NCI-H1930 (cell line): ENCODE data around the gene USP20.
"Not testable (repeated sequence)": the region's sequence is repeated elsewhere in the genome, so short reads cannot be mapped to it uniquely, and the experiment has no call there.

ENCODE experiments used
- DNase-seq, 2 experiments: peaks; one replicate each; lab custom pipeline; 2025; lab: John Stamatoyannopoulos, UW

Gene USP20

DNA sequence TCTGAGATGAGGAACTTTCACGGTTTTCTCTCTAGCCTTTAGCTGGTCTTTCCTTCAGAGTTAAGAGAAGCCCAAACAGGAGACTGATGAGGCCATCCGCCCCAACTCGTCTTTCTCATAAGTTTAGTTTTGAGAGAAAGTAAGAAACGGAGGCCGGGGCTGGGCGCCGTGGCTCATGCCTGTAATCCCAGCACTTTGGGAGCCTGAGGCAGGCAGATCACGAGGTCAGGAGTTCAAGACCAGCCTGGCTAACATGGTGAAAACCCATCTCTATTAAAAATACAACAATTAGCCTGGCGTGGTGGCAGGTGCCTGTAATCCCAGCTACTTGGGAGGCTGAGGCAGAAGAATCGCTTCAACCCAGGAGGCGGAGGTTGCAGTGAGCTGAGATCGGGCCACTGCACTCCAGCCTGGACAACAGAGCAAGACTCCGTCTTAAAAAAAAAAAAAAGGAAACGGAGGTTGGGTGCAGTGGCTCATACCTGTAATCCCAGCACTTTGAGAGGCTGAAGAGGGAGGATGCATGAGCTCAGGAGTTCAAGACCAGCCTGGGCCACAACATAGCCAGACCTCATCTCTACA lies 55.6 kb downstream of the USP20 start:
- not testable (repeated sequence) for DNase-seq

GRCh38 chr9:129891569-129891968 lies 56.3 kb downstream of the USP20 start:
- DNase-seq = no peak

- DNase-seq = no peak
These were observed 59.0 kb downstream of the USP20 start for GRCh38 chr9:129894120-129894823.

GRCh38 chr9:129895376-129896268 lies 60.4 kb downstream of the USP20 start:
- DNase-seq = no peak

- DNase-seq = no peak
These were observed 62.0 kb downstream of the USP20 start for GRCh38 chr9:129897263-129897662.

DNA sequence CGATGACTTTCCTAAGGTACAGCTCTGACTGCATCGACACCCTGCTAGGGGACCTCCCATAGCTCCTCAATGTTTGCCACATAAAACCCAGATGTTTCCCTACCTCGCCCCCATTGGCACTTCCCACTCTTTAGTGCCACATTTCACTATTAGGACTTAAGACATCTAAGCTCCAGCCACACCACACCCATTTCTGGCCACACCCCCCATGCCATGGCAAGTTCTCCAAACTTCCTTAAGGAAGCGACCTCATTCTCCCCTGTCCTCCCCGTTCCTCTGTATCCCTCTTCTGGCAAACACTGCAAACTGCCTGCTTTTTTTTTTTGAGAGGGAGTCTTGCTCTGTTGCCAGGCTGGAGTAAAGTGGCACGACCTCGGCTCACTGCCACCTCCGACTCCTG lies 62.9 kb downstream of the USP20 start:
- no peak for DNase-seq

- DNase-seq = no peak
These were observed 64.4 kb downstream of the USP20 start for GRCh38 chr9:129899620-129900019.

DNA sequence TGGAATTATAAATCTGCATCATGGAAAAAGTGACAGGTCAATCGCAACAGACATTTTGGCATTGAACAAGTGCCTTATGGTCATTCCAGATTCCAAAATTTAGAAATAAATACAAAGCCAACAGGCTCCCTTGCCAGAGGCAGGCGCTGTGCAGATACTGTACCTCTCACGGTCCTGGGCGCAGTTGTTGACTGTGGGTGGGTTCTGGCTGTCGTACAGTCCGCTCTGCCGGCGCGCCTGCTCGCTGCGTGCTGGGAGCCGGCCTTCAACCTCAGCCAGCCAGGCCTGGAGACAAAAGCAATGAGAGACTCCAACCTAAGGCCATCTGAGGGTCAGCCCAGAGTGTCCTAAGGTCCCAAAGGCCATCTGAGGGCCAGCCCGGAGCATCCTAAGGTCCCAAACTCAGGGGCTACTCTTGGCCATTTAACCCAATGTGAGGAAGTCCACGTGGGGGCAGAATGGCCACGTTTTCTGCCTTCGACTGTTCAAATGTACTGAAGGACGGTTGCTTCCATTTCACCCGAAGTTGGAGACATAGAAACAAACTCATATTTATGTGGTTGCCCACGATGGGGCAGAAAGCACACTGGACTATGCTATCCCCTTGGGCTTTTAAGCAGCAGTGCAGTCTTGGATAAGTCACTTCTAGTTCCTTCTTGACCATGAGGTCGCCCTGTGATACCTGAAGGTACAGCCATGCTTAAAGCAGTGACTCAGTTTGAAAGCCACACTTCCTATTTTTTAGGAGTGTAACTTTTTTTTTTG lies 65.2 kb downstream of the USP20 start:
- DNase-seq = no peak

GRCh38 chr9:129901993-129902739 lies 66.9 kb downstream of the USP20 start:
- DNase-seq = no peak

DNA sequence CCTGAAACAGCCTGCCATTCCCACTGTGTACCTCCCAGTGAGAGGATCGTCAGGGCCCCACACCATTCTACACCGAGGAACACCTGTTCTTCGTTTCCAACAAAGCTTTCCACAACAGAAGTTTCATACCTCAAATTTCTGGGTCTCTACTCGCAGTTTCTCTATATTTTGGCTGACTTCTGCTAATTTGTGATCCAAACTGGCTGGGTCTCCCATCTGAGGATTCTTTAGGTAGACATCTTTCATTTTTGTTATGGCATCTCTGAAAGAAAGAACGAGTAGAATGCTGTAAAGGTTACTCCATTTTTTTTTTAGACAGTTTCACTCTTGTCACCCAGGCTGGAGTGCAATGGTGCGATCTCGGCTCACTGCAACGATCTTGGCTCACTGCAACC lies 67.5 kb downstream of the USP20 start:
- DNase-seq = no peak

GRCh38 chr9:129904734-129905133 lies 69.5 kb downstream of the USP20 start:
- DNase-seq = no peak

DNA sequence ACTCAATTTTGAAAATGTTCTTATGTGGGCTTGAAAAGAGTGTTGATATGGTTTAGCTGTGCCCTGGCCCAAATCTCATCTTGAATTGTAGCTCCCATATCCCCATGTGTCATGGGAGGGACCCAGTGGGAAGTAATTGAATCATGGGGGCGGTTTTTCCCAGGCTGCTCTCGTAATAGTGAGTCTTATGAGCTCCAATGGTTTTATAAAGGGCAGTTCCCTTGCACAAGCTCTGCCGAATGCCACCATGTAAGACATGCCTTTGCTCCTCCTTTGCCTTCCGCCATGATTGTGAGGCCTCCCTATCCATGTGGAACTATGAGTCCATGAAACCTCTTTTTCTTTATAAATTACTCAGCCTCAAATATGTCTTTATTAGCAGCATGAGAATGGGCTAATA lies 71.0 kb downstream of the USP20 start:
- no peak for DNase-seq

- DNase-seq = no peak
These were observed 71.9 kb downstream of the USP20 start for GRCh38 chr9:129907201-129907600.

- DNase-seq = no peak
These were observed 73.6 kb downstream of the USP20 start for GRCh38 chr9:129908906-129909305.

DNA sequence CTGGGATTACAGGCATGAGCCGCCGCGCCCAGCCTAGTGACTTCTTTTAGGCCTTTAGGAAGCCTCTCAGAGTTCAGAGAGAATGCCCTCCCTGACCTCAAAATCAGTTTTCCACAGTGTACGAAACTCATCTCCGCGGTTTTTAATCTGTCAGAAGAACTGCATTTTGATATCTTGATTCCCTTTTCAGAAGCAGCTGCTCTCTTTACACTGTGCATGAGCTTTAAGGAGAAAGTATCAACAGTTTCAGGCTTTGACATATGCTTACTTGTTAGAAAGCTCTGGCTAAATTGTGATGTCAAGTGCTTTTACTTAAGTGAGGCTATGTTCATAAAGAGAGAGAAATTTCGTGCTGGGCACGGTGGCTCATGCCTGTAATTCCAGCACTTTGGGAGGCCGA lies 74.6 kb downstream of the USP20 start:
- DNase-seq = no peak

GRCh38 chr9:129910628-129911567 lies 75.6 kb downstream of the USP20 start:
- DNase-seq = no peak

DNA sequence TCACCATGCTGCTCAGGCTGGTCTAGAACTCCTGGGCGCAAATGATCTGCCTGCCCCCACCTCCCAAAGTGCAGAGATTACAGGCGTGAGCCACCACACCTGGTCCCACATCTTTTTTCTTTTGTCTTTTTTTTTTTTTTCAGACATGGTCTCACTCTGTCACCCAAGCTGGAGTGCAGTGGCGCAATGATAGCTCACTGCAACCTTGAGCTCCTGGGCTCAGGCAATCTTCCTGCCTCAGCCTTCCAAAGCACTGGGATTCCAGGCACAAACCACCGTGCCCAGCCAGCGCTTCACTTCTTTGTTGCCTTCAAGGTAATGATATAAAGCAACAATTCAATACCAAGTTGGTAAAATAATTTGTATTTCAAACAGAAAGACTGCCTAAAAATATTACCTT lies 78.8 kb downstream of the USP20 start:
- DNase-seq = no peak

DNA sequence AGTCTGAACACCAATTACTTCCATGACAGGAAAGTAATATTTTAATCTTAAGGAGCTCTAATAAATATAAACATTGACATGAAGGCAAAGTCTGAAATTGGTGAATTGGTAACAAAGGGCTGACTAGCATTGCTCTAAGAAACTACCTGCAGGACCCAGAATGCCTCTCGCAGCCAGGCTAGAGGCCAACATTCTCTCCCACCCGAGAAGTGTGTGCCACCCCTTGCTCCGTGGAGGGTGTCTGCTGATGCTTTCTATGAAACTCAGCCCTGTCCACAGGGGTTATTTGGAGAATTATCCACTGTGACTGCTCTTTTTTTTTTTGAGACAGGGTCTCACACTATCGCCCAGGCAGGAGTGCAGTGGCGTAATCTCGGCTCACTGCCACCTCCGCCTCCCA lies 81.4 kb downstream of the USP20 start:
- DNase-seq = no peak

- no peak for DNase-seq
These were observed 83.2 kb downstream of the USP20 start for GRCh38 chr9:129918296-129918950.

GRCh38 chr9:129919277-129919676 lies 84.0 kb downstream of the USP20 start:
- DNase-seq = no peak
